Stimulated activated CD4-positive, alpha-beta T cell treated with anti-CD3 and anti-CD28 coated beads, Interleukin-1b, Interleukin-23, amount 100 ng/mL, for 48 hours (primary cell): ENCODE measurements around the gene ERMN.
"Not testable (repeated sequence)": the region's sequence is repeated elsewhere in the genome, so short reads cannot be mapped to it uniquely, and the experiment has no call there.

Source experiments
- DNase-seq: peaks from one replicate; pipeline ENCODE4 v3.0.0-alpha.2; 2020

ERMN gene

DNA sequence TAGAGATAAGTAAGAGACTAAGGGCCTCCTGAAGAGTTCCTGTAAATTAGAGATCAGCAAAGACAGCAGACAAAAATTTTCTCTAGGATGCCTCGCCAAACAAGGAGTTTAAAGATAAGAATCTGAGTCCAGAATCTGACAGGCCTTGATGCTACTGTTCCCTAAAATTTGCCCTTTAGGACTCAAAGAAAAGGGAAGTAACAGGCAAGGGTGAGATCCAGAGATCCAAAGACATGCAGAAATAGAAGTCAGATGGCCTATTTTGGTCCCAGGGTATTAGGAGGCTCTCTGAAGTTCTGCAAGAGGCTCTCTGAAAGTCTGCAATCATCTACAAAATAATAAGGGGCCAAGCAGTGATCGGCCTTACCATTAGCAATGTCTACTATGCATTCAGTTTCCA is 35.1 kb downstream of the ERMN start:
- DNase-seq = no peak

GRCh38 chr2:157287160-157287559 is 38.5 kb downstream of the ERMN start:
- no peak for DNase-seq

GRCh38 chr2:157283468-157283867 is 42.2 kb downstream of the ERMN start:
- DNase-seq = no peak

DNA sequence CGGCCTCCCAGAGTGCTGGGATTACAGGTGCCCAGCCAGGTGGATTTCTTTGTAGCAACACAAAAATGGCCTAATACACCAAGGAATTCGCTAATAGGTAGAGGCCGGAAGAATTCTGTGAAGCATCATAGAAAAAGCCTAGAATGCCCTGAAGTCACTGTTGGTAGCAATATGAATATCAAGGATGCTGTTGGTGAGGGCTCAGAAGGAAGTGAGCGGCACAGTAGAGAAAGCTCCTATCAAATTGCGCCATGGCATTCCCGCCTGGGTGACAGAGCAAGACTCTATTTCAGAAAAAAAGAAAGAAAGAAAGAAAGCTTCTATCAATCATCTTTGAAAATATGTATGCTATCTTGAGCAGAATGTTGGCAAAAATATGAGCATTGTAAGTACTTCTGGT is 44.3 kb downstream of the ERMN start:
- DNase-seq = no peak

DNA sequence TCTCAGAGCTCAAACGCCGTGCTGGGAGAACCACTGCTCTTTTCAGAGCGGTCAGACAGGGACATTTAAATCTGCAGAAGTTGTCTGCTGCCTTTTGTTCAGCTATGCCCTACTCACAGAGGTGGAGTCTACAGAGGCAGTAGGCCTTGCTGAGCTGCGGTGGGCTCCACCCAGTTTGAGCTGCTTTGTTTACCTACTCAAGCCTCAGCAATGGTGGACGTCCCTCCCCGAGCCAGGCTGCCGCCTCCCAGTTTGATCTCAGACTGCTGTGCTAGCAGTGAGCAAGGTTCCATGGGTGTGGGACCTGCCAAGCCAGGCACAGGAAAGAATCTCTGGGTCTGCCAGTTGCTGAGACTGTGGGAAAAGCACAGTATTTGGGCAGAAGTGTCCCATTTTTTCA is 46.3 kb downstream of the ERMN start:
- not testable (repeated sequence) for DNase-seq

DNA sequence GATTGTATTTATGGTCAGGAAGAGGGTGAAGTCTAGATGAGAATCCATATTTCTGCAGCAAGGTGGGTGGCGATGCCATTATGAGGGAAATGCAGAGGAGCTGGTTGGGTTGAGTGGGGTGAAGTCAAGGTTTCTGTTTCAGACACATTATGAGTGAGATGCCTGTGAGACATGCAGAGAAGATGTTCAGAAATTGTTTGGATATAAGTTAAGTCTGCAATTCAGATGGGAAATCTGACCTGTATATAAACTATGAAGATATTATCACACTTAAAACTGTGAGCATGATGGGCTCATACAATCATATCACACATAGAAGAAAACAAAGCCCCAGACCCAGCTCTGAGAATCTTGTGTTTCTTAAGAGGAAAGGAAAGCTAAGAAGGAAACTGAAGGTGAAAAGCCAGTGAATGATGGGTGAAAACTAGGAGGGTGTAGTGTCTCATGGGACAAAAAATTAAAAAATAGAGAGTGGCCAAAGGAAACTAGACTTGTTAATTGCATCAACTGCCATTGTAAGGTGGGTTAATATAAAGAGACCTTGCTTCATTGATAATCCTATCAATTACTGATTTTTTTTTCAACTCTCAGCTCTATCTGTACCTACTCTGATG is 53.9 kb downstream of the ERMN start:
- DNase-seq = no peak

GRCh38 chr2:157269922-157270321 is 55.7 kb downstream of the ERMN start:
- no peak for DNase-seq

DNA sequence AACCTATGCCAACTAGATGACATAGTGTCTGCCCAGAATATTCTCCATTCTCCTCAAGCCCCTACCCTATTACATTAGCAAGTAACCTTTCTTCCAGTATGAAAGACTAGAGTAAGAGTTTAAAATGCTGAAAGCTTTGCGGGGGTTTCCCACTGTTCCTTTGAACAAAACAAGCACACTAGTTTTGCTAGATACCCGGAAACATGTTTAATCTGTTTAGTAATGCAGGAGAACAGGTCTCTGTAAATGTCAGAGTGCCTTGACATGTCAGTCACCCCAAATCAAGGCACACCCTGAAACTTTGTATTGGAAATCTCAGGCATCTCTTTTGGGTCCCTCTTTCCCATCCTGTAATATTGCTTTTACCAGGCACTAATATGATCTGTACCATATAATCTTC is 56.6 kb downstream of the ERMN start:
- no peak for DNase-seq
